CMK (cell line): ENCODE data around the gene KRT81.
"Not testable (repeated sequence)": the region's sequence is repeated elsewhere in the genome, so short reads cannot be mapped to it uniquely, and the experiment has no call there.

Source experiments
- DNase-seq: peaks from one replicate; pipeline ENCODE4 v3.0.0-alpha.2; 2010; ENCODE audit warnings: low read depth

KRT81 gene

GRCh38 chr12:52253391-52254179 is 37.7 kb downstream of the KRT81 start:
- DNase-seq: no peak

GRCh38 chr12:52252728-52253343 is 38.5 kb downstream of the KRT81 start:
- DNase-seq: no peak

GRCh38 chr12:52252175-52252615 is 39.1 kb downstream of the KRT81 start:
- not testable (repeated sequence) for DNase-seq

- DNase-seq: no peak
Observed at GRCh38 chr12:52251367-52252051, 39.8 kb downstream of the KRT81 start.

DNA sequence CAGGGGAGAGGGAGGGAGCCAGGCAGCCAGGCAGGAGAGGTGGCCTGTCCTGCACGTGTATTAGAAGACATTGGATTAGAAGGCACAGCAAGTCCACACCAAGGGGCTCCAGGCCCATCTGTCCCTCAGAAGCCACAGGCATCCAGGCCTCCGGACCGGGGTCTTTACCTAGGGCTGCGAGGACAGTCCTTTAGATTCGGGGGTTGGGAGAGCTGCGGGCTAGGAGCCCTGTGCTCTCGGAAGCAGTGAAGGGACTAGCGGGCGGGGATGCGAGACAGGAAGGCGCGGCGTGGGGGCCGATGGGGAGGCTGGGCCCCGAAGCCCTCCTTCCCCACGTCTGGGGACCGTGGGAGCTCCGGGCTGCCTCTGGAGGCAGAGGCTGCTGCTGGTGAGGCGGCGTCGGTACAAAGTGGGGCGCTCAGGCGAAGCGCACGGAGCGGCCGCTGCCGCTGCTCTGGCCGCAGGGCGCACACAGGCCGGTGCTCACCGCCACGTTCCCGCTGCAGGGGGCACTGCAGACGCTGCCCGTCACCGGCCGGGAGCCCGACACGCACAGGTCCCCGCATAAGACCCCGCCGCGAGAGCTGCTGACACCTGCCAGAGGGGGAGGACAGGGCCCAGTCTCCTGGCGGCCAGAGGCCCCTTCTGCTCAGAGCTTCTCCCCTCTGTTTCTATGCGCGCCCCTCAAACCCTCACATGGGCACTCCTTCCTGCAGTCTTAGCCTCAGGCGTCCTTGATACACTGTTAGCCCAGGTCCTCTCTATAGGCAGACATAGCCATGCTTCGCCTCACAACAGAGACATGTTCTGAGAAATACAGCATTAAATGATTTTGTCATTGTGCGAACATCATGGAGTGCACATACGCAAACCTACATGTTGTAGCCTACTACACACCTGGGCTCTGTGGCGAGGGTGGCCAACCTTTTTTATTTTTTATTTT is 41.0 kb downstream of the KRT81 start:
- no peak for DNase-seq

- no peak for DNase-seq
Observed at GRCh38 chr12:52249511-52250047, 41.8 kb downstream of the KRT81 start.

- no peak for DNase-seq
Observed at GRCh38 chr12:52248541-52249461, 42.5 kb downstream of the KRT81 start.

DNA sequence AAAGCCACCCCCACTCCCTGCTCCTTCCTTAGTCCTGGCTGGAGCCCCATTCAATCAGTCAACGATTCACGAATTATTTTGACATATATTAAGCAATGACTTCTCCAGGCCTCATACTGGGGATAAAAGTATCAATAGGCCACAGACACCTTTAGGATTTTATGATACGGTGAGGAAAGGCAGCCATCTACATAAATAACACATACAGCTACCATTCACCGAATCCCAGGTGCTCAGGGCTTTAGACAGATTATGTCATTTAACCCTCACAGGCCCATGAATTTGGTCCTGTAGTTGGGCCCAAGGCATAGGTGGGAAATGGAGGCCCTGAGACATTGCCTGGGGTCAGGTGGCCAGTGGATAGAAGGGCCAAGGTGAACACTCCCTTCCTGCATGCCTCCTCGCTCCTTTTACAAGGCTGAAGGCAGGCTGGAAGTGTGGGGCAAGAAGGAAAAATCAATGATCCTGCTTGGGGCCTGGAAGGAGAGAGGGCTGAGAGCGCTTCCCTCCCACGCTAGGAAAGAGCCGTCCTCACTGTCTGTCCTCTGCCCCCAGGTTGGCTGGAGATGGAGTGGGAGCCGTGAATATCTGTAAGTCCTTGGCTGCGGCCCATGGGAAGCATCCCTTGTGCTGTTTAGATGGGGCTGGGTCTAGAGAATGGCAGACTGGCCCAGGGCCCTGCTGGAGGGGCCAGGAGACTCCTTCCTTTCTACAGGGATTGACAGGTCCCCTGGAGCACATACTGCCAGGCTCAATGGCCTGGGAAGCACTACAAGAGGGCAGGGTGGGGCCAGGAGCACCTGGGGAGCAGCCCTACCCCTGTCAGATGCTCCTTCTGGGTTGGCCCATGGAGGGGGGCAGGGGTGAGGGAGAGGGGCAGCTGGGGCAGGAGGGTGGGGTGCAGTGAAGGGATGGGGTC is 43.5 kb downstream of the KRT81 start:
- no peak for DNase-seq

- no peak for DNase-seq
Observed at GRCh38 chr12:52246720-52247621, 44.4 kb downstream of the KRT81 start.

GRCh38 chr12:52245962-52246569 is 45.3 kb downstream of the KRT81 start:
- no peak for DNase-seq

GRCh38 chr12:52245259-52245961 is 45.9 kb downstream of the KRT81 start:
- DNase-seq: no peak

- no peak for DNase-seq
Observed at GRCh38 chr12:52244615-52244994, 46.7 kb downstream of the KRT81 start.

DNA sequence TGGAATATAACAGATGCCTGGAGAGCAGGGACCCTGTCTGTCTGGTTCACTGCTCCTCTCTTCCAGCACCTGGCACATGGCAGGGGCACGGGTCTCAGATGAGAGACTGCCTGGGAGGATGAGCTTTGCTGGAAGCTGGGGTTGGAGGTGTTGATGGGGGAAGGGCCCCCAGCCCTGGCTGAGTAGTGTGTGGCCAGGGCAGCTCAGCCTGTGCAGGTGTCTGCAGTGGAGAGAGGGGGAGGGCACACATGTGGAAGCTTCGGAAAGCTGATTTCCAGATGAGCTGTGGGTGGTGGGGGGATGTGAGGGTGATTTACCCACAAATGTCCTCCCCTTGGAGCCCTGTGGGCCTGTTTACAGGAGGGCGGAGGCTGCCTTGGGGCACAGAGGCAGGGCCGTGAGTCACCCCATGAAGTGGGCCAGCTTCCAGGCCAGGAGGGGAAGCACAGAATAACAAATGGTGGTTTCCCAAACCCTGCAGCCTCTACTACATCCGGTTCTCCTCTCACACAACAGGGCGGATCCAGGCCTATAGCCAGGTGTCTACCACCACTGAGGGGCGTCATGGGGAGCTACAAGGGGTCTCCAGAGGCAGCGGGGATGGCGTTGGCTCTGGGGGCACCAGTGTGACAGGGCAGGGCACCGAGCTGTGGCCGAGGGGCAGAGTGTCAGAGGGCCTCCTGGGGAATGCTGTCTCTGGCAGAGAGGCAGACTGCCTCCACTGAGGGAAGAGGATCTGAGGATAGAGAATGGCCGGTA is 47.3 kb downstream of the KRT81 start:
- DNase-seq: no peak

- no peak for DNase-seq
Observed at GRCh38 chr12:52243259-52243855, 48.0 kb downstream of the KRT81 start.

DNA sequence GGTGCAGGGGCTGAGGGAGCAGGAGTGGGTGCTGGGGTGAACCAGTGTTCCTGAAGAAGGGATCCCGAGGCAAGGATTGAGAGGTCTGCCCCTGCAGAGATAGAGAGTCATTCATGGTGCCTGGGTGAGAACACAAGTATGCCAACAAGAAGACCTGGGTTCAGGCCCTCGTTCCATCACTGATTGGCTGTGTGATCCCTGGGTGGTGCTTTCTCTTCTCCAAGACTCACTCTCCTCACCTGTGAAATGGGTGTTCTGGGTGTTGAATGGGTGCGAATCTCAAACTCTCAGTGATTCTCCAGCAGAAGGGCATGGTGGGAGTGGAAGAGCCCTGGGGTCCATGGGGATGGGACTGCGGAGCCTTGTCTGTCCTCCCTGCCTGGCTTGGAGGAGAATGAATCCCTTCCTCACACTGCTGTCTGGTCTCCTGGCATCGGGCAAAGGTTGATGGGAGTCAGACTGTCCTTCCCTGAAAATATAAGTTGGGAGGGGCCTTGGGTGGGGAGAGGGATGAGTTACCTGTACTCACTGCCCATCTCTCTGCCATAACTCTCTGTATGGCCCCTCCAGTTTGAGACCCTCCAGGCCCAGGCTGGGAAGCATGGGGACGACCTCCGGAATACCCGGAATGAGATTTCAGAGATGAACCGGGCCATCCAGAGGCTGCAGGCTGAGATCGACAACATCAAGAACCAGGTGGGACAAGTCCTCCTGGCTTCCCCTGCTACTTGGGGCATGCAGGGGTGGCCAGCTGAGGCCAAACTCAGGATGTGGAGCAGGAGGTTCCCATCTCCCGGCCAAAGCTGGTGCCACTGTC is 48.7 kb downstream of the KRT81 start:
- DNase-seq: no peak
